ENCODE results near the gene KIAA1217.
A peak's percentile ranks its signal among the peaks of the same experiment; 100 is the strongest.

Gene KIAA1217

GRCh38 chr10:24382979-24383663, 174.2 kb downstream of the KIAA1217 start:
- Histone ChIP-seq H3K36me3 (ENCODE audit: insufficient read depth, low read length) (no peaks in the 10 kb centered on the region), H3K4me1 (ENCODE audit: insufficient read depth, low read length, severe bottlenecking) (no peaks in the 10 kb centered on the region), H4K20me1 (ENCODE audit: insufficient read depth, low read length) (no peaks in the 10 kb centered on the region), H2AFZ (ENCODE audit: low read length) (no peak overlapping the region), H3F3A (ENCODE audit: insufficient read depth, low read length) (no peaks in the 10 kb centered on the region), H3K27me3 (ENCODE audit: insufficient read depth, low read length) (no peaks in the 10 kb centered on the region), H3K9ac (ENCODE audit: low read length) (no peak overlapping the region), H3K4me3 (ENCODE audit: low read depth, low read length, poor library complexity, severe bottlenecking) (no peak overlapping the region), H3K27ac (ENCODE audit: low read depth, low read length, poor library complexity, severe bottlenecking) (no peak overlapping the region), H3K9me3 (ENCODE audit: low read length) (no peaks in the 10 kb centered on the region), H3K4me2 (ENCODE audit: low read length) (no peak overlapping the region), H3K9me2 (ENCODE audit: low read depth, low read length) (no peaks in the 10 kb centered on the region), H3K79me2 (ENCODE audit: insufficient read depth, low read length) (no peaks in the 10 kb centered on the region)
- TF ChIP-seq, protein P1, sequence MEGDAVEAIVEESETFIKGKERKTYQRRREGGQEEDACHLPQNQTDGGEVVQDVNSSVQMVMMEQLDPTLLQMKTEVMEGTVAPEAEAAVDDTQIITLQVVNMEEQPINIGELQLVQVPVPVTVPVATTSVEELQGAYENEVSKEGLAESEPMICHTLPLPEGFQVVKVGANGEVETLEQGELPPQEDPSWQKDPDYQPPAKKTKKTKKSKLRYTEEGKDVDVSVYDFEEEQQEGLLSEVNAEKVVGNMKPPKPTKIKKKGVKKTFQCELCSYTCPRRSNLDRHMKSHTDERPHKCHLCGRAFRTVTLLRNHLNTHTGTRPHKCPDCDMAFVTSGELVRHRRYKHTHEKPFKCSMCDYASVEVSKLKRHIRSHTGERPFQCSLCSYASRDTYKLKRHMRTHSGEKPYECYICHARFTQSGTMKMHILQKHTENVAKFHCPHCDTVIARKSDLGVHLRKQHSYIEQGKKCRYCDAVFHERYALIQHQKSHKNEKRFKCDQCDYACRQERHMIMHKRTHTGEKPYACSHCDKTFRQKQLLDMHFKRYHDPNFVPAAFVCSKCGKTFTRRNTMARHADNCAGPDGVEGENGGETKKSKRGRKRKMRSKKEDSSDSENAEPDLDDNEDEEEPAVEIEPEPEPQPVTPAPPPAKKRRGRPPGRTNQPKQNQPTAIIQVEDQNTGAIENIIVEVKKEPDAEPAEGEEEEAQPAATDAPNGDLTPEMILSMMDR (IDR thresholded peaks at IDR 0.05; ENCODE audit: low read length) = no peak
- no peak for TF ChIP-seq EZH2 (IDR thresholded peaks at IDR 0.05; ENCODE audit: borderline replicate concordance, low read length)

GRCh38 chr10:24383681-24384106, 174.8 kb downstream of the KIAA1217 start:
- Histone ChIP-seq H3K27ac (ENCODE audit: low read depth, low read length, poor library complexity, severe bottlenecking) (no peak overlapping the region), H3K27me3 (ENCODE audit: insufficient read depth, low read length) (no peaks in the 10 kb centered on the region), H3F3A (ENCODE audit: insufficient read depth, low read length) (no peaks in the 10 kb centered on the region), H3K36me3 (ENCODE audit: insufficient read depth, low read length) (no peaks in the 10 kb centered on the region), H3K9me2 (ENCODE audit: low read depth, low read length) (no peaks in the 10 kb centered on the region), H3K79me2 (ENCODE audit: insufficient read depth, low read length) (no peaks in the 10 kb centered on the region), H4K20me1 (ENCODE audit: insufficient read depth, low read length) (no peaks in the 10 kb centered on the region), H2AFZ (ENCODE audit: low read length) (no peak overlapping the region), H3K4me3 (ENCODE audit: low read depth, low read length, poor library complexity, severe bottlenecking) (no peak overlapping the region), H3K4me1 (ENCODE audit: insufficient read depth, low read length, severe bottlenecking) (no peaks in the 10 kb centered on the region), H3K4me2 (ENCODE audit: low read length) (no peak overlapping the region), H3K9ac (ENCODE audit: low read length) (no peak overlapping the region), H3K9me3 (ENCODE audit: low read length) (no peaks in the 10 kb centered on the region)
- TF ChIP-seq, protein P1 (IDR thresholded peaks at IDR 0.05; ENCODE audit: low read length) = peak; percentile 38
- no peak for TF ChIP-seq EZH2 (IDR thresholded peaks at IDR 0.05; ENCODE audit: borderline replicate concordance, low read length)

GRCh38 chr10:24384954-24385353, 176.0 kb downstream of the KIAA1217 start:
- H4K20me1 ChIP-seq (ENCODE audit: insufficient read depth, low read length) = no peaks in the 10 kb centered on the region
- H3K27me3 ChIP-seq (ENCODE audit: insufficient read depth, low read length) = no peaks in the 10 kb centered on the region
- no peaks in the 10 kb centered on the region for H3K9me2 ChIP-seq (ENCODE audit: low read depth, low read length)
- H3K4me1 ChIP-seq (ENCODE audit: insufficient read depth, low read length, severe bottlenecking) = no peaks in the 10 kb centered on the region
- no peaks in the 10 kb centered on the region for H3K9me3 ChIP-seq (ENCODE audit: low read length)
- H3K36me3 ChIP-seq (ENCODE audit: insufficient read depth, low read length) = no peaks in the 10 kb centered on the region
- H3K9ac ChIP-seq (ENCODE audit: low read length) = no peak overlapping the region
- H3K79me2 ChIP-seq (ENCODE audit: insufficient read depth, low read length) = no peaks in the 10 kb centered on the region
- TF ChIP-seq, protein P1 (IDR thresholded peaks at IDR 0.05; ENCODE audit: low read length) = no peak
- TF ChIP-seq EZH2 (IDR thresholded peaks at IDR 0.05; ENCODE audit: borderline replicate concordance, low read length) = no peak
- H3K27ac ChIP-seq (ENCODE audit: low read depth, low read length, poor library complexity, severe bottlenecking) = no peak overlapping the region
- no peak overlapping the region for H2AFZ ChIP-seq (ENCODE audit: low read length)
- H3K4me2 ChIP-seq (ENCODE audit: low read length) = no peak overlapping the region
- no peaks in the 10 kb centered on the region for H3F3A ChIP-seq (ENCODE audit: insufficient read depth, low read length)
- no peak overlapping the region for H3K4me3 ChIP-seq (ENCODE audit: low read depth, low read length, poor library complexity, severe bottlenecking)
